K562 (cell line): ENCODE measurements around the gene FKBP1B. TPM values are rescaled to one million over a fixed set of nuclear protein-coding genes. Genes with fewer than 3 reads are reported as not detected.

Experiments used
- ARNT ChIP-seq, 2 experiments: fragments of 450-650 bp; IDR thresholded peaks; 2 replicates each; pipeline ENCODE4 v1.6.1; 2016; ENCODE audit warnings: mild to moderate bottlenecking in 1 of 2
- DEAF1 ChIP-seq: fragments of 450-650 bp; formaldehyde crosslinking; IDR thresholded peaks from 2 replicates; pipeline ENCODE4 v1.4.0; 2020; ENCODE audit warnings: mild to moderate bottlenecking, moderate library complexity
- FOXJ3 ChIP-seq: sonication (generic); formaldehyde crosslinking; IDR thresholded peaks from 2 replicates; pipeline ENCODE4 v1.4.0; 2020; ENCODE audit warnings: mild to moderate bottlenecking, missing genetic modification reagents
- HBP1 ChIP-seq: fragments of 450-650 bp; formaldehyde crosslinking; IDR thresholded peaks from 2 replicates; pipeline ENCODE4 v1.4.0; 2022; ENCODE audit warnings: missing genetic modification characterization
- MCM5 ChIP-seq: fragments of 450-650 bp; IDR thresholded peaks from 2 replicates; pipeline ENCODE4 v1.6.1; 2016; ENCODE audit warnings: low read depth
- SP2 ChIP-seq: IDR thresholded peaks from 2 replicates; pipeline ENCODE4 v1.6.1; 2011; ENCODE audit warnings: mild to moderate bottlenecking, low read depth, low read length, moderate library complexity; ENCODE audit not compliant: poor library complexity, severe bottlenecking; ENCODE audit errors: extremely low read depth
- ZNF518B ChIP-seq: fragments of 250-450 bp; sonication (Bioruptor Pico); IDR thresholded peaks from 2 replicates; pipeline ENCODE4 v1.5.0; 2021; ENCODE audit warnings: mild to moderate bottlenecking, moderate library complexity
- polyA plus RNA-seq, 8 experiments: library from polyadenylated mRNA; depleted of rRNA in 4 of 8; stranded (reverse) in 5 of 8; unstranded in 3 of 8; fragments of >200 nt; fragmentation: Nextera tagmentation in 2 of 8; fragmentation: Illumina TruSeq in 1 of 8; extraction: Ambion mirVana in 2 of 8; extraction: Trizol in 1 of 8; gene quantifications; 2 replicates each; pipeline versions ENCODE4 v1.2.1 to v1.2.3, GENCODE V29; 2011 to 2014; ENCODE audit warnings: inconsistent platforms in 1 of 8, missing spikeins in 1 of 8
- total RNA-seq, 7 experiments: library from RNA; depleted of rRNA in 6 of 7; stranded (reverse); fragments of >200 nt in 6 of 7; fragmentation: Illumina TruSeq in 2 of 7; extraction: Trizol in 2 of 7; gene quantifications; 2 replicates each; pipeline versions ENCODE4 v1.2.1 to v1.2.3, GENCODE V29; 2011 to 2021; ENCODE audit warnings: low replicate concordance in 1 of 7

The FKBP1B gene
- total and polyA plus RNA-seq, 9 of the 15 experiments (the other 6 are each of a cell fraction or from before 2014, with no cell fraction given) = 0.58 to 9.4 (median 1.6) TPM

GRCh38 chr2:24077879-24078278, 28.3 kb downstream of the FKBP1B start (continued):
- TF ChIP-seq ZNF518B (CRISPR knock-in tag) (no peak), HBP1 (CRISPR knock-in tag) (no peak), ARNT (IDR thresholded peaks at IDR 0.05) (no peak), FOXJ3 (CRISPR knock-in tag) (no peak), MCM5 (no peak), DEAF1 (CRISPR knock-in tag) (no peak), SP2 (no peak)
- TF ChIP-seq, all 486 proteins: peak for 0
